HEK293 (cell line): Measurements from ENCODE around the gene MAST2.
"Not testable (repeated sequence)": the region's sequence is repeated elsewhere in the genome, so short reads cannot be mapped to it uniquely, and the experiment has no call there.

ENCODE experiments used
- CTCF ChIA-PET: fragments of 350-600 bp; formaldehyde crosslinking; extraction: SDS; loops from one replicate; lab custom pipeline; 2021; ENCODE audit warnings: antibody characterized with exemption; lab: Yijun Ruan, JAX
- POLR2A ChIA-PET: fragments of 300-600 bp; formaldehyde crosslinking; extraction: SDS; loops from one replicate; lab custom pipeline; 2020; ENCODE audit warnings: antibody characterized with exemption, inconsistent platforms; lab: Yijun Ruan, JAX
- H3K27ac ChIP-seq: fragments of 200-500 bp; sonication (Bioruptor generic); 2 replicates; pipeline ENCODE4 v1.5.1; 2014; ENCODE audit warnings: low read depth, low read length, control low read depth, inconsistent platforms; ENCODE audit errors: extremely low read depth
- H3K36me3 ChIP-seq, 2 experiments: fragments of 200-500 bp in 1 of 2; sonication (Bioruptor generic) in 1 of 2; 1 replicate in 1 of 2; 2 replicates in 1 of 2; pipeline ENCODE4 v1.5.1; 2014 to 2017; ENCODE audit warnings: inconsistent platforms in 2 of 2, low read length in 2 of 2; ENCODE audit not compliant: control insufficient read depth in 2 of 2, insufficient read depth in 1 of 2
- H3K4me1 ChIP-seq: fragments of 200-500 bp; sonication (Bioruptor generic); 2 replicates; pipeline ENCODE4 v1.5.1; 2014; ENCODE audit warnings: mild to moderate bottlenecking, low read length, inconsistent platforms; ENCODE audit not compliant: control insufficient read depth, insufficient read depth
- H3K4me3 ChIP-seq: 2 replicates; pipeline ENCODE4 v1.5.1; 2011; ENCODE audit warnings: low read depth, mild to moderate bottlenecking, control low read depth, low read length, moderate library complexity
- H3K9me3 ChIP-seq: fragments of 200-500 bp; sonication (Bioruptor generic); 2 replicates; pipeline ENCODE4 v1.5.1; 2014; ENCODE audit warnings: low read depth, low read length, inconsistent platforms; ENCODE audit not compliant: control insufficient read depth, insufficient read depth
- EGR2 ChIP-seq: fragments of 450-650 bp; formaldehyde crosslinking; IDR thresholded peaks from 2 replicates; pipeline ENCODE4 v1.5.1; 2016; ENCODE audit warnings: low read depth, missing biosample characterization, missing genetic modification characterization
- IKZF3 ChIP-seq: fragments of 450-650 bp; IDR thresholded peaks from 2 replicates; pipeline ENCODE4 v1.5.0; 2018; ENCODE audit warnings: missing biosample characterization, mild to moderate bottlenecking, missing genetic modification characterization, moderate library complexity
- SP3 ChIP-seq: fragments of 450-650 bp; formaldehyde crosslinking; IDR thresholded peaks from 2 replicates; pipeline ENCODE4 v1.5.1; 2016; ENCODE audit warnings: missing biosample characterization, missing genetic modification characterization
- ZBTB1 ChIP-seq: fragments of 450-650 bp; formaldehyde crosslinking; IDR thresholded peaks from 2 replicates; pipeline ENCODE4 v1.5.1; 2016; ENCODE audit warnings: missing biosample characterization, missing genetic modification characterization
- ZFP41 ChIP-seq: fragments of 450-650 bp; formaldehyde crosslinking; IDR thresholded peaks from 2 replicates; pipeline ENCODE4 v1.5.1; 2016; ENCODE audit warnings: missing biosample characterization, missing genetic modification characterization, borderline replicate concordance
- ZNF133 ChIP-seq: fragments of 450-650 bp; formaldehyde crosslinking; IDR thresholded peaks from 2 replicates; pipeline ENCODE4 v1.5.1; 2016; ENCODE audit warnings: missing biosample characterization, missing genetic modification characterization
- ZNF138 ChIP-seq: fragments of 450-650 bp; formaldehyde crosslinking; IDR thresholded peaks from 2 replicates; pipeline ENCODE4 v1.5.1; 2016; ENCODE audit warnings: missing biosample characterization, missing genetic modification characterization, borderline replicate concordance
- ZNF221 ChIP-seq: fragments of 450-650 bp; formaldehyde crosslinking; IDR thresholded peaks from 2 replicates; pipeline ENCODE4 v1.5.1; 2017; ENCODE audit warnings: missing biosample characterization, missing genetic modification characterization, borderline replicate concordance
- ZNF24 ChIP-seq: fragments of 450-650 bp; formaldehyde crosslinking; IDR thresholded peaks from 2 replicates; pipeline ENCODE4 v1.5.1; 2016; ENCODE audit warnings: missing biosample characterization, missing genetic modification characterization
- ZNF274 ChIP-seq, 2 experiments: fragments of 200-500 bp in 1 of 2; fragments of 450-650 bp in 1 of 2; sonication (Bioruptor generic) in 1 of 2; formaldehyde crosslinking in 1 of 2; IDR thresholded peaks; 2 replicates each; pipeline versions ENCODE4 v1.5.1 to v1.6.1; 2014 to 2016; ENCODE audit warnings: borderline replicate concordance in 1 of 2, inconsistent platforms in 1 of 2, low read length in 1 of 2, missing biosample characterization in 1 of 2, missing genetic modification characterization in 1 of 2
- ZNF600 ChIP-seq: fragments of 450-650 bp; formaldehyde crosslinking; IDR thresholded peaks from 2 replicates; pipeline ENCODE4 v1.5.1; 2016; ENCODE audit warnings: missing biosample characterization, missing genetic modification characterization
- ZNF610 ChIP-seq: fragments of 450-650 bp; formaldehyde crosslinking; IDR thresholded peaks from 2 replicates; pipeline ENCODE4 v1.5.1; 2016; ENCODE audit warnings: missing biosample characterization, missing genetic modification characterization, borderline replicate concordance
- ZNF623 ChIP-seq: fragments of 450-650 bp; formaldehyde crosslinking; IDR thresholded peaks from 2 replicates; pipeline ENCODE4 v1.5.1; 2016; ENCODE audit warnings: missing biosample characterization, missing genetic modification characterization
- ZNF677 ChIP-seq: fragments of 450-650 bp; IDR thresholded peaks from 2 replicates; pipeline ENCODE4 v1.5.0; 2018; ENCODE audit warnings: missing biosample characterization, mild to moderate bottlenecking, missing genetic modification characterization, moderate library complexity
- ZNF701 ChIP-seq: fragments of 450-650 bp; formaldehyde crosslinking; IDR thresholded peaks from 2 replicates; pipeline ENCODE4 v1.5.1; 2016; ENCODE audit warnings: missing biosample characterization, missing genetic modification characterization
- ZNF837 ChIP-seq: fragments of 450-650 bp; formaldehyde crosslinking; IDR thresholded peaks from 2 replicates; pipeline ENCODE4 v1.5.1; 2016; ENCODE audit warnings: missing biosample characterization, missing genetic modification characterization
- TF ChIP-seq, protein P1 (sequence below): fragments of 450-650 bp; formaldehyde crosslinking; IDR thresholded peaks from 2 replicates; pipeline ENCODE4 v1.5.0; 2017; ENCODE audit warnings: missing biosample characterization, missing genetic modification characterization, borderline replicate concordance
- TF ChIP-seq, protein P2 (sequence below): fragments of 450-650 bp; formaldehyde crosslinking; IDR thresholded peaks from 2 replicates; pipeline ENCODE4 v1.5.1; 2016; ENCODE audit warnings: missing biosample characterization, missing genetic modification characterization, borderline replicate concordance
- TF ChIP-seq, protein P3 (sequence below): fragments of 450-650 bp; formaldehyde crosslinking; IDR thresholded peaks from 2 replicates; pipeline ENCODE4 v1.5.1; 2016; ENCODE audit warnings: missing biosample characterization, missing genetic modification characterization
- TF ChIP-seq, protein P4 (sequence below): fragments of 450-650 bp; formaldehyde crosslinking; IDR thresholded peaks from 2 replicates; pipeline ENCODE4 v1.5.1; 2016; ENCODE audit warnings: missing biosample characterization, missing genetic modification characterization

Gene MAST2

DNA sequence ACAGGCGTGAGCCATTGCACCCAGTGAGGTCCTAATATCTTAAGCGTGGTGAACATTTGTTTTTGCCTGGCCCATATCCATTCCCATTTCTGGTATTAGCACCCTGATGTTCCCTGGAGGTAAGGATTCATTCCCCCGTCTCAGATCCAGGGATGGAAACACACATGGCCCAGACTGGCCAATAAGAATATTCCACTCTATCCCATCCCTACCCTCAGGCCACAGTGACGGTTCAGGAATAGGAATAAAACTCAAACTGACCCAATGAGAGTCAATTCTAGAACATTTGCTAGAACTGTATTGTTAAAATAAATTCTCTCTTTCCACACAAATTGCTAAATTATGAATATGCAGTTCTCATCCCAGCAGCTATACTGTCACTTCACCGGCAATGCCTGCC, 252.9 kb downstream of the MAST2 start (continued):
- TF ChIP-seq ZNF610 = no peak
- no peak for TF ChIP-seq ZNF701 (tag by site-specific recombination)
- TF ChIP-seq, protein P1, sequence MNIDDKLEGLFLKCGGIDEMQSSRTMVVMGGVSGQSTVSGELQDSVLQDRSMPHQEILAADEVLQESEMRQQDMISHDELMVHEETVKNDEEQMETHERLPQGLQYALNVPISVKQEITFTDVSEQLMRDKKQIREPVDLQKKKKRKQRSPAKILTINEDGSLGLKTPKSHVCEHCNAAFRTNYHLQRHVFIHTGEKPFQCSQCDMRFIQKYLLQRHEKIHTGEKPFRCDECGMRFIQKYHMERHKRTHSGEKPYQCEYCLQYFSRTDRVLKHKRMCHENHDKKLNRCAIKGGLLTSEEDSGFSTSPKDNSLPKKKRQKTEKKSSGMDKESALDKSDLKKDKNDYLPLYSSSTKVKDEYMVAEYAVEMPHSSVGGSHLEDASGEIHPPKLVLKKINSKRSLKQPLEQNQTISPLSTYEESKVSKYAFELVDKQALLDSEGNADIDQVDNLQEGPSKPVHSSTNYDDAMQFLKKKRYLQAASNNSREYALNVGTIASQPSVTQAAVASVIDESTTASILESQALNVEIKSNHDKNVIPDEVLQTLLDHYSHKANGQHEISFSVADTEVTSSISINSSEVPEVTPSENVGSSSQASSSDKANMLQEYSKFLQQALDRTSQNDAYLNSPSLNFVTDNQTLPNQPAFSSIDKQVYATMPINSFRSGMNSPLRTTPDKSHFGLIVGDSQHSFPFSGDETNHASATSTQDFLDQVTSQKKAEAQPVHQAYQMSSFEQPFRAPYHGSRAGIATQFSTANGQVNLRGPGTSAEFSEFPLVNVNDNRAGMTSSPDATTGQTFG = no peak
- no peak for TF ChIP-seq IKZF3 (tag by site-specific recombination)
- no peak for TF ChIP-seq ZNF274 (IDR thresholded peaks at IDR 0.05; ENCODE audit: low read length)
- no peak for TF ChIP-seq ZNF274 (tag by site-specific recombination; IDR thresholded peaks at IDR 0.05; ENCODE audit: borderline replicate concordance)
- TF ChIP-seq, all 188 proteins: peak for 0

DNA sequence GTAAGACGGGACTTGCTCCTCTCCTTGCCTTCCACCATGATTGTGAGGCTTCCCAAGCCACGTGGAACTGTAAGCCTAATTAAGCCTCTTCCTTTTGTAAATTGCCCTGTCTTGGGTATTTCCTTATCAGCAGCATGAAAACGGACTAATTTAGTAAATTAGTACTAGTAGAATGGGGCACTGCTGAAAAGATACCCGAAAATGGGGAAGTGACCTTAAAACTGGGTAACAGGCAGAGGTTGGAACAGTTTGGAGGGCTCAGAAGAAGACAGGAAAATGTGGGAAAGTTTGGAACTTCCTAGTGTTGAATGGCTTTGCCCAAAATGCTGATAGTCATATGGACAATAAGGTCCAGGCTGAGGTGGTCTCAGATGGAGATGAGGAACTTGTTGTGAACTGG, 253.8 kb downstream of the MAST2 start:
- CTCF ChIA-PET, H3K4me1 ChIP-seq, POLR2A ChIA-PET: not testable (repeated sequence)

DNA sequence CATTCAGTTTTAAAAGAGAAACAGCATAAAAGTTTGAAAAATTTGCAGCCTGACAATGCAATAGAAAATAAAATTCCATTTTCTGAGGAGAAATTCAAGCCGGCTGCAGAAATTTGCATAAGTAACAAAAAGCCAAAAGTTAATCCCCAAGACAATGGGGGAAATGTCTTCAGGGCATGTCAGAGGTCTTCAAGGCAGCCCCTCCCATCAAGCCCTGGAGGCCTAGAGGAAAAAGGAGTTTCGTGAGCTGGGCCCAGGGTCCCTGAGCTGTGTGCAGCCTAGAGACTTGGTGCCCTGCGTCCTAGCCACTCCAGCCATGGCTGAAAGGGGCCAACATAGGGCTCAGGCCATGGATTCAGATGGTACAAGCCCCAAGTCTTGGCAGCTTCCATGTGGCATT, 254.4 kb downstream of the MAST2 start:
- TF ChIP-seq ZNF677 = no peak
- TF ChIP-seq ZBTB1 (tag by site-specific recombination) = no peak
- no peak for TF ChIP-seq ZFP41
- no peak overlapping the region for H3K27ac ChIP-seq
- ChIA-PET POLR2A (no interaction called here), CTCF (no interaction called here)
- H3K4me3 ChIP-seq = no peak overlapping the region
- H3K4me1 ChIP-seq = no peaks in the 10 kb centered on the region
- no peaks in the 10 kb centered on the region for H3K9me3 ChIP-seq
- peaks cover 13 to 41% of the 10 kb centered on the region in 2 experiments for H3K36me3 ChIP-seq

More for the DNA sequence above, 253.8 kb downstream of the MAST2 start:
- H3K27ac ChIP-seq, H3K4me3 ChIP-seq, H3K9me3 ChIP-seq: not testable (repeated sequence)
- H3K36me3 ChIP-seq = peaks cover 7 to 44% of the 10 kb centered on the region in 2 experiments

DNA sequence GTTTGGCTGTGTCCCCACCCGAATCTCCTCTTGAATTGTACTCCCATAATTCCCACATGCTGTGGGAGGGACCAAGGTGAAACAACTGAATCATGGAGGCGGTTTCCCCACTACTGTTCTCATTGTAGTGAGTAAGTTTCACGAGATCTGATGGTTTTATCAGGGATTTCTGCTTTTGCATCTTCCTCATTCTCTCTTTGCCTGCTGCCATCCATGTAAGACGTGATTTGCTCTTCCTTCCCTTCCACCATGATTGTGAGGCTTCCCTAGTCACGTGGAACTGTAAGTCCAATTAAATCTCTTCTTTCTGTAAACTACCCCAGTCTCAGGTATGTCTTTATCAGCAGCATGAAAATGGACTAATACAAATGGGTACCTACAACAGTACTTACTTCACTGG, 255.5 kb downstream of the MAST2 start:
- peaks cover 16 to 36% of the 10 kb centered on the region in 2 experiments for H3K36me3 ChIP-seq
- no peak overlapping the region for H3K4me3 ChIP-seq
- CTCF ChIA-PET = no interaction called here
- POLR2A ChIA-PET = no interaction called here
- H3K9me3 ChIP-seq = no peaks in the 10 kb centered on the region
- H3K27ac ChIP-seq = no peak overlapping the region
- H3K4me1 ChIP-seq = no peaks in the 10 kb centered on the region
- no peak for TF ChIP-seq ZNF24 (tag by site-specific recombination)
- no peak for TF ChIP-seq ZNF138 (tag by site-specific recombination)
- TF ChIP-seq, protein P2, sequence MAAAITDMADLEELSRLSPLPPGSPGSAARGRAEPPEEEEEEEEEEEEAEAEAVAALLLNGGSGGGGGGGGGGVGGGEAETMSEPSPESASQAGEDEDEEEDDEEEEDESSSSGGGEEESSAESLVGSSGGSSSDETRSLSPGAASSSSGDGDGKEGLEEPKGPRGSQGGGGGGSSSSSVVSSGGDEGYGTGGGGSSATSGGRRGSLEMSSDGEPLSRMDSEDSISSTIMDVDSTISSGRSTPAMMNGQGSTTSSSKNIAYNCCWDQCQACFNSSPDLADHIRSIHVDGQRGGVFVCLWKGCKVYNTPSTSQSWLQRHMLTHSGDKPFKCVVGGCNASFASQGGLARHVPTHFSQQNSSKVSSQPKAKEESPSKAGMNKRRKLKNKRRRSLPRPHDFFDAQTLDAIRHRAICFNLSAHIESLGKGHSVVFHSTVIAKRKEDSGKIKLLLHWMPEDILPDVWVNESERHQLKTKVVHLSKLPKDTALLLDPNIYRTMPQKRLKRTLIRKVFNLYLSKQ (tag by site-specific recombination) = no peak
- TF ChIP-seq SP3 (tag by site-specific recombination) = no peak
- TF ChIP-seq, protein P3, sequence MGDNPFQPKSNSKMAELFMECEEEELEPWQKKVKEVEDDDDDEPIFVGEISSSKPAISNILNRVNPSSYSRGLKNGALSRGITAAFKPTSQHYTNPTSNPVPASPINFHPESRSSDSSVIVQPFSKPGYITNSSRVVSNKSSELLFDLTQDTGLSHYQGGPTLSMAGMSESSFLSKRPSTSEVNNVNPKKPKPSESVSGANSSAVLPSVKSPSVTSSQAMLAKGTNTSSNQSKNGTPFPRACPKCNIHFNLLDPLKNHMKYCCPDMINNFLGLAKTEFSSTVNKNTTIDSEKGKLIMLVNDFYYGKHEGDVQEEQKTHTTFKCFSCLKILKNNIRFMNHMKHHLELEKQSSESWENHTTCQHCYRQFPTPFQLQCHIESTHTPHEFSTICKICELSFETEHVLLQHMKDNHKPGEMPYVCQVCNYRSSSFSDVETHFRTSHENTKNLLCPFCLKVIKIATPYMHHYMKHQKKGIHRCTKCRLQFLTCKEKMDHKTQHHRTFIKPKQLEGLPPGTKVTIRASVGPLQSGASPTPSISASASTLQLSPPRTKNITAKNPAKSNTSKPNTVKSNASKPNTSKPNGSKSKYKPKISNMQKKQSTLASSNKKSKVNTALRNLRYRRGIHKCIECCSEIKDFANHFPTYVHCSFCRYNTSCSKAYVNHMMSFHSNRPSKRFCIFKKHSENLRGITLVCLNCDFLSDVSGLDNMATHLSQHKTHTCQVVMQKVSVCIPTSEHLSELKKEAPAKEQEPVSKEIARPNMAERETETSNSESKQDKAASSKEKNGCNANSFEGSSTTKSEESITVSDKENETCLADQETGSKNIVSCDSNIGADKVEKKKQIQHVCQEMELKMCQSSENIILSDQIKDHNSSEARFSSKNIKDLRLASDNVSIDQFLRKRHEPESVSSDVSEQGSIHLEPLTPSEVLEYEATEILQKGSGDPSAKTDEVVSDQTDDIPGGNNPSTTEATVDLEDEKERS (tag by site-specific recombination) = no peak
- no peak for TF ChIP-seq ZNF837 (tag by site-specific recombination)
- no peak for TF ChIP-seq EGR2 (tag by site-specific recombination)
- TF ChIP-seq, protein P4, sequence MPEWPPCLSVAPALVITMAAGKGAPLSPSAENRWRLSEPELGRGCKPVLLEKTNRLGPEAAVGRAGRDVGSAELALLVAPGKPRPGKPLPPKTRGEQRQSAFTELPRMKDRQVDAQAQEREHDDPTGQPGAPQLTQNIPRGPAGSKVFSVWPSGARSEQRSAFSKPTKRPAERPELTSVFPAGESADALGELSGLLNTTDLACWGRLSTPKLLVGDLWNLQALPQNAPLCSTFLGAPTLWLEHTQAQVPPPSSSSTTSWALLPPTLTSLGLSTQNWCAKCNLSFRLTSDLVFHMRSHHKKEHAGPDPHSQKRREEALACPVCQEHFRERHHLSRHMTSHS (tag by site-specific recombination) = no peak
- no peak for TF ChIP-seq ZNF623 (tag by site-specific recombination)
- no peak for TF ChIP-seq ZNF600 (tag by site-specific recombination)
- TF ChIP-seq ZNF221 = no peak
- TF ChIP-seq ZNF133 (tag by site-specific recombination) = no peak
